Loucy (cell line): Measurements from ENCODE around the gene RHCE.
"Not testable (repeated sequence)": the region's sequence is repeated elsewhere in the genome, so short reads cannot be mapped to it uniquely, and the experiment has no call there.

Experiments
- H2AFZ ChIP-seq: fragments of 200-600 bp; sonication (generic); 2 replicates; pipeline ENCODE4 v1.6.0; 2016; ENCODE audit warnings: antibody characterized with exemption, mild to moderate bottlenecking, low read length, moderate library complexity
- H3F3A ChIP-seq: fragments of 200-600 bp; 2 replicates; pipeline ENCODE4 v1.6.0; 2016; ENCODE audit warnings: antibody characterized with exemption, low read depth, mild to moderate bottlenecking
- H3K27me3 ChIP-seq: fragments of 200-600 bp; sonication (generic); 2 replicates; pipeline ENCODE4 v1.6.1; 2014; ENCODE audit warnings: low read length, mild to moderate bottlenecking; ENCODE audit not compliant: insufficient read depth, poor library complexity, severe bottlenecking
- H3K36me3 ChIP-seq: fragments of 200-600 bp; sonication (generic); 2 replicates; pipeline ENCODE4 v1.6.1; 2016; ENCODE audit warnings: low read length; ENCODE audit not compliant: insufficient read depth
- H3K4me1 ChIP-seq: fragments of 200-600 bp; sonication (generic); 2 replicates; pipeline ENCODE4 v1.5.1; 2014; ENCODE audit warnings: low read length, mild to moderate bottlenecking; ENCODE audit not compliant: insufficient read depth, poor library complexity, severe bottlenecking
- H3K4me2 ChIP-seq: fragments of 200-600 bp; sonication (generic); 2 replicates; pipeline ENCODE4 v1.6.0; 2014; ENCODE audit warnings: antibody characterized with exemption, low read length, low read depth, mild to moderate bottlenecking; ENCODE audit not compliant: poor library complexity, severe bottlenecking
- H3K4me3 ChIP-seq: fragments of 200-600 bp; sonication (generic); 2 replicates; pipeline ENCODE4 v1.5.1; 2014; ENCODE audit warnings: low read length, mild to moderate bottlenecking, mixed read lengths; ENCODE audit not compliant: poor library complexity, severe bottlenecking
- H3K79me2 ChIP-seq: fragments of 200-600 bp; sonication (generic); 2 replicates; pipeline ENCODE4 v1.6.1; 2014; ENCODE audit warnings: low read length; ENCODE audit not compliant: insufficient read depth
- H3K9ac ChIP-seq: fragments of 200-600 bp; sonication (generic); 2 replicates; pipeline ENCODE4 v1.6.0; 2014; ENCODE audit warnings: mild to moderate bottlenecking, low read depth, low read length, moderate library complexity; ENCODE audit not compliant: poor library complexity, severe bottlenecking
- H3K9me2 ChIP-seq: fragments of 200-600 bp; sonication (generic); replicated peaks from 2 replicates; pipeline ENCODE4 v1.6.1; 2016; ENCODE audit warnings: low read depth, low read length, mixed read lengths
- H3K9me3 ChIP-seq: fragments of 200-600 bp; sonication (generic); 2 replicates; pipeline ENCODE4 v1.6.1; 2014; ENCODE audit warnings: mild to moderate bottlenecking, antibody characterized with exemption, low read length, low read depth; ENCODE audit not compliant: insufficient read depth
- H4K20me1 ChIP-seq: fragments of 200-600 bp; sonication (generic); 2 replicates; pipeline ENCODE4 v1.6.0; 2014; ENCODE audit warnings: antibody characterized with exemption, low read length, mild to moderate bottlenecking; ENCODE audit not compliant: insufficient read depth, poor library complexity, severe bottlenecking

The RHCE gene

DNA sequence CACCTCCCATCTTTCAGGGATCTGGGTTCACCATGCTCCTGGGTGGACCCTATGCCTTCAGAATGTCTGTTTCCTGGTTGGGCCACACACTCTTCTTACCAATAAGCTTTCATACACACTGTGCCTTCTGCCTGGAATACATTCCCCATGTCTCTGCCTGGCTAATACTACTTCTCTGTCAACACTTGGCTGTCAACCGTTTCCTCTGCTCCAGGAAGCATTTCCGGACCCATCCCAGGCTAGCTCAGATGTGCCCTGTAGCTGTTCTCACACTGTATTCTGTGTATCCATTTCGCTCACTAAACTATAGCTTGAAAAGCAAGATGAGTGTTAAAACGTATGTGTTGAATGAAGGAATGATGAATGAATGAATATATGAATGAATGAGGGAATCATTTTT is 33.5 kb downstream of the RHCE start:
- H2AFZ ChIP-seq, H3K36me3 ChIP-seq, H3K4me1 ChIP-seq, H3K9me2 ChIP-seq, H3F3A ChIP-seq, H3K27me3 ChIP-seq, H4K20me1 ChIP-seq, H3K79me2 ChIP-seq, H3K9ac ChIP-seq, H3K4me2 ChIP-seq, H3K9me3 ChIP-seq, H3K4me3 ChIP-seq: not testable (repeated sequence)

DNA sequence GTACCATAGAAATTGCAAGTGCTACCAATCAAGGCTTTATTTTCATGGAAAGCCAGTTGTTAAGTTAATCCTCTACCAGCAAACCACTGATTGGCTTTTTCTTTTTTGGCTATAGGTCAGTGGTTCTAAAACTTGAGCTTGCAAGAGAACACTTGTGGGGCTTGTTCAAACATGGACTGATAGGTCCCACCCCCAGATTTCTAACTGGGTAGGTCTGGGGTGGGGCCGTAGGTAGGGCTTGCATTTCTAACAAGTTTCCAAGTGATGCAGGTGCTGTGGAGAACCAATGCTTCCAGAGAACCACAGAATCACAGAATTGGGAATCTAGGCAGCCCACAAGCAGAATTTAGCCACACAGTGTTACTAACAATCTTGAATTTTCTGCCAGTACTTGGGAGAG is 36.8 kb downstream of the RHCE start:
- H3K36me3 ChIP-seq, H3F3A ChIP-seq, H3K9me3 ChIP-seq, H2AFZ ChIP-seq, H3K9me2 ChIP-seq, H3K4me3 ChIP-seq, H3K4me2 ChIP-seq, H3K4me1 ChIP-seq, H4K20me1 ChIP-seq, H3K9ac ChIP-seq, H3K27me3 ChIP-seq, H3K79me2 ChIP-seq: not testable (repeated sequence)

DNA sequence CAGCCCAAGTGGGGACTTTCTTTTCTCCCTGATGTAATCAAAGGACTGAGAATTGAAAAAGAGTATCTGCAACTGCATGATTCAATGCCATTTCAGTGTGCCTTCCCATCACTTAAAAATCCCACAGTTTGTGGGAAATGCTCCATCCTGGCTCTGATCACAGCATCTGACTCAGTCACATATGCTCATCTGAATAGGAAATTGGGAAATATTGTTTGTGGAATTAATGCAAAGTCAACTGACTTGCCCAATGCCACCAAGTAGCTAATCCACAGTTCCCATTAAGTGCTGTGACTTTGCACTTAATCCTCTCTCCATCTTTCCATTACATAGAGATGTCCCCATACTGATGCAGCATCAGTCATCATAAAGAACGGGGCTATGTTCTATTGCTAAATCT is 37.5 kb downstream of the RHCE start:
- H3K9me2 ChIP-seq, H3K27me3 ChIP-seq, H4K20me1 ChIP-seq, H3K9ac ChIP-seq, H3K36me3 ChIP-seq, H2AFZ ChIP-seq, H3K9me3 ChIP-seq, H3K79me2 ChIP-seq, H3K4me1 ChIP-seq, H3F3A ChIP-seq, H3K4me2 ChIP-seq, H3K4me3 ChIP-seq: not testable (repeated sequence)

DNA sequence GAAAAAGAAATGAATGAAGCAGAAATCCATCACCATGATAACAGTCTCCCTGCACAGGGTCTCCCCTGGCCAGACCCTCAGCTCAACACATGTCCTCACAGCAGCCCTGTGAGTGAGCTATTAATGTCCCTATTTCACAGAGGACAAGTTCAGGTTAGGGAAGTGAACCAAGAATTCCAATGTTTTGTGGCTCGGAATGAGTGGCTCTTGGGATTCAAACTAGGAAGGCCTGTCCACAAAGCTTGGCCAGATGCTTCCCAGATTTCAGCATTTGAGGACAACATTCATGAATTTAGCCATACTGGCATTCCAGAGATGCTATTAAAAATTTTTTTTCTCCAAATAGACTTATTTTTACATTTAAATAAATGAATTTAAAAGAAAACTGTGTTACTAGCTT is 38.1 kb downstream of the RHCE start:
- H3K36me3 ChIP-seq, H3K27me3 ChIP-seq, H3K9me3 ChIP-seq, H3K79me2 ChIP-seq, H2AFZ ChIP-seq, H4K20me1 ChIP-seq, H3K9ac ChIP-seq, H3F3A ChIP-seq, H3K4me1 ChIP-seq, H3K4me2 ChIP-seq, H3K4me3 ChIP-seq, H3K9me2 ChIP-seq: not testable (repeated sequence)

DNA sequence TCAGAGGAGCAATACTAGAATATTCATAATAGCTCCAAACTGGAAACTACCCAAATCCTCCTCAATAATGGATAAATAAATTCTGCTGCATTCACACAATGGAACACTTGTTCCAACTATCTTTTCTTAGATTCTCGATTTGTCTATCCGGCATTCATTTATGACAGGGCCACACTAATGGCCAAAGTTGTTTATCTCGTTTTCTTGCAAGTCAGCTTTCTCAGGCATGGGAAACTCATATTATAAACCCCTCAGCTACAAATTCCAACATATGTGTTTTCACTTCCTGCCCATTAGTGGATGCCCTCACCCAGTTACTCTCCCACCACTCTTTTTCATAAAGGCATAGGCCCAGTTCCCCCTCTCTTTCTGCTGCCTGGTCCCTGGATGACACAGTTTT is 42.3 kb downstream of the RHCE start:
- not testable (repeated sequence) for H3K9me3 ChIP-seq, H2AFZ ChIP-seq, H3K4me2 ChIP-seq, H3K79me2 ChIP-seq, H4K20me1 ChIP-seq, H3K4me1 ChIP-seq, H3F3A ChIP-seq, H3K36me3 ChIP-seq, H3K9ac ChIP-seq, H3K9me2 ChIP-seq, H3K27me3 ChIP-seq, H3K4me3 ChIP-seq

DNA sequence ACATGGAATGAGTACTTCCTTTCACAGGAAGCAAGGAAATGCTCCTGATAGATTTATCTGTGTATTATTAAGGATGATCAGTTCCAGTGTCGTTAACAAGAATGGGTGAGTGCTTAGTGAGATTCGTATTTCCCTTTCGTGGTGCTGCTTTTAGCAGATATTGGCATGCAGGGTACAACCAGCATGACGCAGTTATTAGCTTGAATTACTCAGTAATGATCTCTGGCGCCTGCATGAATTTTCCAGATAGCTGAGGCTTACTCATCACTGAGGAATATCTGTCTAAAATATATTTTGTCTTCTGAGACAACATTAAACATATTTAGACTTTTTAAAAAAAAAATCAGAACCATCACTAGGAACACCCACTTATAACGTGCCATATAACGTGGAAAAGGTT is 48.9 kb downstream of the RHCE start:
- not testable (repeated sequence) for H3K4me1 ChIP-seq, H4K20me1 ChIP-seq, H3K36me3 ChIP-seq, H3K27me3 ChIP-seq, H3K9me2 ChIP-seq, H3F3A ChIP-seq, H3K9me3 ChIP-seq, H3K79me2 ChIP-seq, H3K9ac ChIP-seq, H3K4me3 ChIP-seq, H3K4me2 ChIP-seq, H2AFZ ChIP-seq

DNA sequence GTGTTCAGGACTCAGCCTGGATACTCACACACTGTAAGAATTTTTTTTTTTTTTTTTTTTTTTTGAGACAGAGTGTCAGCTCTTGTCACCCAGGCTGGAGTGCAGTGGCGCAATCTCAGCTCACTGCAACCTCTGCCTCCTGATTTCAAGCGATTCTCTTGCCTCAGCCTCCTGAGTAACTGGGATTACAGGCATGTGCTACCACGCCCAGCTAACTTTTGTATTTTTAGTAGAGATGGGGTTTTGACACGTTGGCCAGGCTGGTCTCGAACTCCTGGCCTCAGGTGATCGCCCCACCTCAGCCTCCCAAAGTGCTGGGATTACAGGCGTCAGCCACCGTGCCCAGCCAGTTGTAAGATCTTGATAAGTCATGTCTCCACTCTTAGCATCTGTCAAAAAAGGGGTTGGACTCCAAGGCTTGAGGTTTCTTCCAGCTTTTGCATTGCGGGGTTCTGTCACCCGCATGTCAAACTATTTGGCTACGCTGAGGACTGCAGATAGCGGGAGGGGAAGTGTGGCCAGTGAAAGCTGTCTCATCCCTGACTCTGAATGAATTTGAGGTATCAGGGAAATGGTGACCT is 50.8 kb downstream of the RHCE start:
- H3K9ac ChIP-seq, H3K4me1 ChIP-seq, H3K9me3 ChIP-seq, H3K4me3 ChIP-seq, H3F3A ChIP-seq, H3K9me2 ChIP-seq, H3K36me3 ChIP-seq, H4K20me1 ChIP-seq, H2AFZ ChIP-seq, H3K4me2 ChIP-seq, H3K79me2 ChIP-seq, H3K27me3 ChIP-seq: not testable (repeated sequence)
